Measurements from ENCODE around the gene SULT4A1.

The SULT4A1 gene

GRCh38 chr22:43802897-43803495, 59.3 kb downstream of the SULT4A1 start:
- H3K4me3 ChIP-seq (ENCODE audit: low read length) = no peak overlapping the region
- TF ChIP-seq CTCF (conservative IDR thresholded peaks at IDR 0.05; ENCODE audit: low read depth, low read length) = no peak
- DNase-seq (ENCODE audit: low read depth) = no peak

GRCh38 chr22:43800970-43801369, 61.3 kb downstream of the SULT4A1 start:
- no peak for DNase-seq (ENCODE audit: low read depth)
- no peak overlapping the region for H3K4me3 ChIP-seq (ENCODE audit: low read length)
- TF ChIP-seq CTCF (conservative IDR thresholded peaks at IDR 0.05; ENCODE audit: low read depth, low read length) = no peak

GRCh38 chr22:43798492-43798891, 63.8 kb downstream of the SULT4A1 start:
- no peak overlapping the region for H3K4me3 ChIP-seq (ENCODE audit: low read length)
- no peak for TF ChIP-seq CTCF (conservative IDR thresholded peaks at IDR 0.05; ENCODE audit: low read depth, low read length)
- no peak for DNase-seq (ENCODE audit: low read depth)

- no peak overlapping the region for H3K4me3 ChIP-seq (ENCODE audit: low read length)
- no peak for DNase-seq (ENCODE audit: low read depth)
- TF ChIP-seq CTCF (conservative IDR thresholded peaks at IDR 0.05; ENCODE audit: low read depth, low read length) = peak; percentile 49
These were observed 65.7 kb downstream of the SULT4A1 start for GRCh38 chr22:43796567-43796966.

GRCh38 chr22:43795320-43795719, 67.0 kb downstream of the SULT4A1 start:
- TF ChIP-seq CTCF (conservative IDR thresholded peaks at IDR 0.05; ENCODE audit: low read depth, low read length) = no peak
- DNase-seq (ENCODE audit: low read depth) = no peak
- H3K4me3 ChIP-seq (ENCODE audit: low read length) = no peak overlapping the region

GRCh38 chr22:43792905-43793304, 69.4 kb downstream of the SULT4A1 start:
- TF ChIP-seq CTCF (conservative IDR thresholded peaks at IDR 0.05; ENCODE audit: low read depth, low read length) = no peak
- H3K4me3 ChIP-seq (ENCODE audit: low read length) = no peak overlapping the region
- DNase-seq (ENCODE audit: low read depth) = no peak

- peak; percentile 34 for DNase-seq (ENCODE audit: low read depth)
- TF ChIP-seq CTCF (conservative IDR thresholded peaks at IDR 0.05; ENCODE audit: low read depth, low read length) = no peak
- no peak overlapping the region for H3K4me3 ChIP-seq (ENCODE audit: low read length)
These were observed 72.9 kb downstream of the SULT4A1 start for GRCh38 chr22:43789452-43789851.
